GM21717 (cell line): ENCODE data around the gene XRRA1.

Experiments
- ATAC-seq: cut with Tn5 transposase; IDR thresholded peaks from one replicate; pipeline ENCODE4 v1.9.1; 2021; ENCODE audit warnings: mild to moderate bottlenecking, moderate library complexity; ENCODE audit not compliant: unreplicated experiment

Gene XRRA1

GRCh38 chr11:74952752-74953151, 3.9 kb upstream of the XRRA1 start:
- ATAC-seq: no peak

GRCh38 chr11:74951226-74951625, 2.3 kb upstream of the XRRA1 start:
- ATAC-seq: no peak

- ATAC-seq: no peak
Observed at GRCh38 chr11:74950374-74950969, 1.6 kb upstream of the XRRA1 start.

- no peak for ATAC-seq
Observed at GRCh38 chr11:74949753-74950137, 854 bp upstream of the XRRA1 start.

DNA sequence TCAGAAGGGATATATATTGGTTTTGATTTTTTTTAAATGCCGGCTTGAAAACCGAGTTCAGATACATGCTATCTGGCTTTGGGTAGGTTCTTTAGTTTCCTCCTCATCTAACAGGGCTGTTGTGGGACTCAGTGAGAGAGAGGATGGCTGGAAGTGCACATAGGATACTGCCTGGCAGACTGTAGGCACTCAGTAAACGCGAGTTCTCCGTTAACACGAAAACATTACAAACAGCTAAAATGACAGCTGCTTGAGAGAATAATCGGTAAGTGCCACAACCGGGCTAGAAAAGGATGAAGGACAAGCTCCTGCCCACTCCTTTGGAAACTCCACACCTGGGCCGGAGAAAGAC, 369 bp downstream of the XRRA1 start:
- ATAC-seq: peak; percentile 14

GRCh38 chr11:74942073-74942759, 6.7 kb downstream of the XRRA1 start:
- no peak for ATAC-seq

DNA sequence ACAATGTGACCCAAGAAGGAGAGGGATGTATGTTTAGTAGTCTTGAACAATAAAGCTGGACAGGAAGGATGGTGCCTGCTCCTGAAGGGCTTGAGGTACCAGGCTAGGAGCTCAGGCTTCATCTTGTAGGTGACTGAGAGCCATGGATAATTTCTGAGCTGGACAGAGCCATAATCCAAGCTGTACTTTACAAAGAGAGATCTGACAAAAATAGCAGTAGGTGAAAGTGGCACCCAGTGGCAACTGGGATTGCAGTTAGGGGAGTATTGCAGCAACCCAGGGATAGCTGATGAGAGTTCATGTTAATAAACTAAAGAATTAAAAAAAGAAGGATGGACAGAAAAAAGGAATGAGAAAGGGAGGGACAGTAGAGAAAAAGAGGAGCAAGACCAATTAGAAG, 7.4 kb downstream of the XRRA1 start:
- ATAC-seq: no peak

DNA sequence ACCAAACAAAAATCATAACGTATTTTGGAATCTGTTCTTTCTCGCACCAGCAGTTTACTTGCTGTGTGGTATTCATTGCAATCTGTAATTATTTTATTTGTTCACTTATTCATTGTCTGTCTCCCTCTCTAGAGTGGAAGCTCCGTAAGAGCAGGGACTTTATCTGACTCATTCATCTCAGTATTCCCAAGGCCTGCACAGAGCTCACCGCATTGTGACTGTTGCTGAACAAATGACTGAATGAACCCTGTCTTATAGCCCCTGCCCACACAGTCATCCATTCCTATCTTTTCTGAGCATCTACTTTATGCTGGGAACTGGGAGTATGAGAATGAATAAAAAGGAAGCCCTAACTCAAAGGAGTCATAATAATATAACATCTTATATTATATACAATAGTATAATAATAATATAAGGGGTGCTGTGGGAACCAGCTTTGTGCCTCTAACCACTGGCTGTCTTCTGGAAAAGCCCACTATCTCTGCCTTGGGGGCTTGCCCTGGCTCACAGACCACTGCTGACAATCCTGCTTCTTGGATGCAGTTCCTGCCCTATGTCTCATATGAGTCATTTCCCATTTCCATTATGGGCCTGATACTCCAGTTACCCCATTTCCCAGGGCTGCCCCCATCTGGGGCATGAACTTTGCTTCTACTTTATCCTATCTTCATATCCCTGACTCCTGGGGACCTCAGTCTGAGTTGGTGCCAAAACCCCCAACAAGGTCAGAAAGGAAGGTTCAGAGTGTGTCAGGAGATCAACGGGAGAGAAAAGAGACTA, 11.0 kb downstream of the XRRA1 start:
- no peak for ATAC-seq

DNA sequence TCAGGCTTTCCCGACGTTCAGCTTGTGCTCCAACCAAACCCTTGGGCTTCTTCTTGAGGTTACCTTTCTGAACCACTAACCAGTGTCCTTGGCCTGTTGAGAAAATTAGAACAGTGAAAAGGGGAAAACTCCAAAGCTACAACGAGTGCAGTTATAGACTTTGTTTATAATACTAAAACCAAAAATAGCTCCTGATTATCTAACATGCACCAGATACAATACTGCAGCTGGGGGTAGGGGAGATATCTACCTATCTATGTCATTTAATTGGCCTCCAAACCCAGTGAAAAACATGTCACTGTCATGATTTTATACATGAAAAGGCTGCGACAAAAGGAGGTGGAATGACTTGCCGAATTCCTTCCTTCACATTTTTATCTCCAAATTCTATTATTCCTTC, 11.9 kb downstream of the XRRA1 start:
- ATAC-seq: no peak

GRCh38 chr11:74936087-74936486, 12.8 kb downstream of the XRRA1 start:
- no peak for ATAC-seq

GRCh38 chr11:74935285-74935684, 13.6 kb downstream of the XRRA1 start:
- ATAC-seq: no peak

DNA sequence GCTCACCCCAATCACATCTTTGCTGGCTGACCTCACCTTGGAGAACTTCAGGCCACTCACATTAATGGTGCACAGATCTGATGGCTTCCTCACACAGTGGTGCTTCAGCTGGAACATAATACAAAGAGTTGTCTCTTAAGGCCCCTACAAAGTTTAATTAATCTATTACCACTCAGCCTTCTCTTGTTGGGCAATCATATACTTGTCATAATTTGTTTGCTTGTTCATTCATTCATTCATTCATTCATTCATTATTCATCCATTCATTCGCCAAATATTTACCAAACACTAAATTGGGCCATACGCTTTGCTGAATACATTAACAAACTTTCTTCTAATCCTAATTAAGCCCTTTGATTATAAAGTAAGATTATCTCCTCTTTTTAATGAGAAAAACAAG, 15.1 kb downstream of the XRRA1 start:
- no peak for ATAC-seq

- ATAC-seq: no peak
Observed at GRCh38 chr11:74932797-74933196, 16.1 kb downstream of the XRRA1 start.

GRCh38 chr11:74932169-74932568, 16.7 kb downstream of the XRRA1 start:
- ATAC-seq: no peak

GRCh38 chr11:74929431-74930363, 19.2 kb downstream of the XRRA1 start:
- no peak for ATAC-seq

GRCh38 chr11:74927496-74927895, 21.4 kb downstream of the XRRA1 start:
- no peak for ATAC-seq

DNA sequence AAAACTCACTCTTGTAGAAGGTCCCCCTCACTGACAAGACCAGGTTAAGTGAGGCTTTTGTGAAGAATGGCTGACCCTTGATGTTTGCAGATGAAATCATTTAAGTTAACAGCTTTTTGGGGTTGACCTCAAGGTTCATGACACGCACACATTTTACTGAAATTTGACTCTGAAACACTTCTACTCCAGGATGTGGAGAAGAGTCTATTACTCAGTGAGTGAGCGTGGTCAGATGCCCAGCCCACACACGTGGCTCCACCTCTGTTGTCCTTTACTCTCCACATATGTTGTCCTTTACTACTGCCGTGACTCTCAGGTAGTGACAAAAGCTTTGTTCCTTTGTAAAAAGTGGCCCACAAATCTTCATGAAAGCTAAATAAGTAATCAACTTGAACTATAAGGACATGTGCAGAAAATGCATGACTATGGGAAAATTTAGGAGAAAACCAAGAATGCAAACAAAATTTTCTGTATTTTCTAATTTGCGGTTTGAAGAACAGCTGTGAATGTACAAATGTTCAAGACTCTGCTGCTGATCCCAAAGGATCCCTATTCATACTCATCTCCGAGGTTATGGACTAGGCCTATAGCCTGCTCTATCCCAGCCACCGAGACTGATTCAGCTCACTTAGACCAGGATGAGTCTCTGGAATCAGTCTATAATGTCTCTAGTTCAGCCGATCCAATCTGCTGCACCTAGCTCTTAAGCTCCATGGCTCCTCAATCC, 22.4 kb downstream of the XRRA1 start:
- no peak for ATAC-seq

DNA sequence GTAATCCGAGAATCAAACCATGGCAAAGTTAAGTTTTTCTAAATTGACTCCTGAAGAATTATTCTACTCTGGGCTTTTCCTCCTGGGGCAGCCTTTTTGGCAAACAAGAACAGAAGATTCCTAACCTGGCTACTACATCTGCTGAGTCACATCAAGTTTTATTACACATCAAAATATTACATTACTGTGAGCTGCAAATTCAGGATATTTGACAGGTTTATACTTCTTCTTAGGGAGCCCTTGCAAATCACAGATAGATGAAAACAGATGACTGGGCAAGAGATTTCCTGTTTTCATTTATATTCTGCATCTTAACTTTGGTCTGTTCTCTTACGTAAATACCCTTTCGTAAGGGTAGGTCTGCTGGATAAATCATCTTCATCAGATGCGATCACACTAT, 23.6 kb downstream of the XRRA1 start:
- ATAC-seq: no peak

DNA sequence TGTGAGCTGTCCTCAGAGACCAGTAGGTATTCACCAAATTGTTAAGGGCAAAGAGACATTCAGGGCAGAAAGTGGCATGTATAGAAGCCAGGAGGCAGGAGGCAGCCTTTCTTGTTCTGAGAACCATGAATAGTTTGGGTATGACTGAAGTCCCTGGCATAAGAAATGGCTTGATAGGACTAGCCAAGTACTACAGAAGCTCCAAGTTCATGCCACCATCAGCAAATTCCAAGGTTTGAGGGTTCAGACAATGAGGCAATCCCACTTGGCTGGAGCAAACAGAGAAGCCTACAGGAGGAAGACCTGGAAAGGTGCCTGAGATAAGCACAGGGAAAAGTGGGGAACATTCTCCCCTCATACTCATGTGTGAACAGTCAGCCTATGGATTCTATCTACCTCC, 25.8 kb downstream of the XRRA1 start:
- ATAC-seq: no peak

DNA sequence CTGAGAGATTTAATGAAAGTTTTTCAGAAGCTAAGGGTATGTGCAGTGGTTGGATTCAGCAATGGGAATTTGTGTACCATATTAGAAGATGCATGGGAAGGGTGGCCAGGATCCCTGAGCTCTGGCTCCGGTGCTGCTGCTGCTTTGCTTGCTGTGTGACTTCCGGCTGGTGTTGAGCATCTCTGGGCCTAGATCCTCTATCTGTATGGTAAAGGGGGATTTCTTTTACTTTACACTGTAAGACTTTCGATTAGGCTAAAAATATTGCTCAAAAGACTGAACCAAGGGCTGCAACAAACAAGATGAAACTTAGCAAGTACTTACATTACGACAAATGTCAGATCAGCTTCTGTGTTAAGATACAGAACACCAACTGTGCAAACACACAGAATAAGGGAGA, 39.1 kb downstream of the XRRA1 start:
- ATAC-seq: no peak

DNA sequence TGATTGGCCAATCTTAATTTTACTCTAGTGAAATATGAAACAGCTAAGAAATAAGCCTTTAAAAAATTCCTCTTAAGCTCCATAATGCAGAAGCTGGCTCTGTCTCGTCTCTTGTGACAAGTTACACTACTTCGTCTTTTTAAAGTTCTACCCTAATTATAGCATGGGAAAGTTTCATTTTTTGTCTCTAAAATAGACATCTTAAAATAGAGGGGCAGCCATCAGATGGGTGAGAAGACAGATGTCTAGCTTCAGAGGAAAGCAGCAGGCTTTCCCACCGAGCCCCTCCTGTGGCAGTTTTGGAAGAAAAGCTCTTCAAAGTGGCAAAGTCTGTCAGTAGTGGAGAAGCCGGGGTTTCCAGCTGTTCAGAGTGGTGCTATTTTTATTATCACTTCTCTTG, 39.5 kb downstream of the XRRA1 start:
- no peak for ATAC-seq
